ENCODE measurements around the gene DUSP23.
A peak's percentile ranks its signal among the peaks of the same experiment; 100 is the strongest.

The DUSP23 gene

GRCh38 chr1:159790237-159790917 is 9.6 kb downstream of the DUSP23 start:
- no peak overlapping the region for H2BK15ac ChIP-seq (ENCODE audit: low read depth, poor library complexity, severe bottlenecking)
- no peak overlapping the region for H2AFZ ChIP-seq (ENCODE audit: low read depth, low read length)
- 1% methylated on average over 2 of the region's 2 CpGs for WGBS

GRCh38 chr1:159791031-159791430 is 10.3 kb downstream of the DUSP23 start:
- Histone ChIP-seq H2AFZ (ENCODE audit: low read depth, low read length) (no peak overlapping the region), H3K4ac (ENCODE audit: low read depth in 1 of 2, low read length in 2 of 2) (no peak overlapping the region), H4K8ac (ENCODE audit: low read length) (no peak overlapping the region), H3K4me3 (ENCODE audit: insufficient read depth in 1 of 2, low read depth in 1 of 2, low read length in 2 of 2) (no peak overlapping the region), H3K18ac (ENCODE audit: low read depth in 1 of 2, low read length in 2 of 2) (no peak overlapping the region), H2BK5ac (ENCODE audit: low read depth, low read length, poor library complexity, severe bottlenecking) (no peak overlapping the region), H3K23ac (ENCODE audit: low read length in 2 of 2) (no peak overlapping the region), H4K91ac (ENCODE audit: low read length) (no peak overlapping the region), H3K27ac (ENCODE audit: low read length, poor library complexity, severe bottlenecking) (no peak overlapping the region), H3K4me1 (ENCODE audit: control insufficient read depth, insufficient read depth, low read depth, low read length) (no peaks in the 10 kb centered on the region), H2BK15ac (ENCODE audit: low read depth, poor library complexity, severe bottlenecking) (no peak overlapping the region), H3K9me3 (ENCODE audit: control insufficient read depth, low read length) (no peaks in the 10 kb centered on the region), H3K79me1 (replicated peaks; ENCODE audit: low read length, poor library complexity, severe bottlenecking) (no peaks in the 10 kb centered on the region), H3K4me2 (ENCODE audit: low read length, poor library complexity, severe bottlenecking) (no peak overlapping the region), H3K27me3 (ENCODE audit: control insufficient read depth in 1 of 2, insufficient read depth in 1 of 2, low read length in 2 of 2) (peaks cover 32 to 39% of the 10 kb centered on the region in 2 experiments), H2BK12ac (ENCODE audit: low read length in 2 of 2) (no peak overlapping the region), H3K9ac (ENCODE audit: low read length) (no peak overlapping the region), H3K36me3 (ENCODE audit: control insufficient read depth in 1 of 2, insufficient read depth in 2 of 2, low read depth in 1 of 2, low read length in 2 of 2) (no peaks in the 10 kb centered on the region), H2AK5ac (ENCODE audit: low read length, severe bottlenecking) (no peak overlapping the region), H2BK120ac (ENCODE audit: low read depth, low read length) (no peak overlapping the region), H3K14ac (ENCODE audit: low read length in 2 of 2) (no peak overlapping the region)
- no peak for DNase-seq
- WGBS, result 84% methylated on average over 3 of the region's 3 CpGs

More at GRCh38 chr1:159790237-159790917, 9.6 kb downstream of the DUSP23 start:
- Histone ChIP-seq H3K4me3 (ENCODE audit: insufficient read depth in 1 of 2, low read depth in 1 of 2, low read length in 2 of 2) (no peak overlapping the region), H3K4ac (ENCODE audit: low read depth in 1 of 2, low read length in 2 of 2) (no peak overlapping the region), H3K9me3 (ENCODE audit: control insufficient read depth, low read length) (no peaks in the 10 kb centered on the region), H3K23ac (ENCODE audit: low read length in 2 of 2) (no peak overlapping the region), H3K27me3 (ENCODE audit: control insufficient read depth in 1 of 2, insufficient read depth in 1 of 2, low read length in 2 of 2) (peaks cover 27 to 32% of the 10 kb centered on the region in 2 experiments), H3K4me2 (ENCODE audit: low read length, poor library complexity, severe bottlenecking) (no peak overlapping the region), H4K8ac (ENCODE audit: low read length) (no peak overlapping the region), H2BK120ac (ENCODE audit: low read depth, low read length) (no peak overlapping the region), H4K91ac (ENCODE audit: low read length) (no peak overlapping the region), H3K14ac (ENCODE audit: low read length in 2 of 2) (no peak overlapping the region), H2AK5ac (ENCODE audit: low read length, severe bottlenecking) (no peak overlapping the region), H3K18ac (ENCODE audit: low read depth in 1 of 2, low read length in 2 of 2) (no peak overlapping the region), H2BK5ac (ENCODE audit: low read depth, low read length, poor library complexity, severe bottlenecking) (no peak overlapping the region), H3K36me3 (ENCODE audit: control insufficient read depth in 1 of 2, insufficient read depth in 2 of 2, low read depth in 1 of 2, low read length in 2 of 2) (no peaks in the 10 kb centered on the region), H3K4me1 (ENCODE audit: control insufficient read depth, insufficient read depth, low read depth, low read length) (no peaks in the 10 kb centered on the region), H3K9ac (ENCODE audit: low read length) (no peak overlapping the region), H3K79me1 (replicated peaks; ENCODE audit: low read length, poor library complexity, severe bottlenecking) (no peaks in the 10 kb centered on the region), H3K27ac (ENCODE audit: low read length, poor library complexity, severe bottlenecking) (no peak overlapping the region), H2BK12ac (ENCODE audit: low read length in 2 of 2) (no peak overlapping the region)
- peak; percentile 11 for DNase-seq

- no peak for DNase-seq
- Histone ChIP-seq H3K36me3 (ENCODE audit: control insufficient read depth in 1 of 2, insufficient read depth in 2 of 2, low read depth in 1 of 2, low read length in 2 of 2) (no peaks in the 10 kb centered on the region), H3K18ac (ENCODE audit: low read depth in 1 of 2, low read length in 2 of 2) (peak overlapping the region in 1 of 2 experiments; percentile 9), H3K4ac (ENCODE audit: low read depth in 1 of 2, low read length in 2 of 2) (no peak overlapping the region), H3K4me2 (ENCODE audit: low read length, poor library complexity, severe bottlenecking) (no peak overlapping the region), H3K27ac (ENCODE audit: low read length, poor library complexity, severe bottlenecking) (no peak overlapping the region), H3K9ac (ENCODE audit: low read length) (no peak overlapping the region), H2AFZ (ENCODE audit: low read depth, low read length) (no peak overlapping the region), H4K8ac (ENCODE audit: low read length) (no peak overlapping the region), H2BK5ac (ENCODE audit: low read depth, low read length, poor library complexity, severe bottlenecking) (no peak overlapping the region), H2BK12ac (ENCODE audit: low read length in 2 of 2) (no peak overlapping the region), H3K23ac (ENCODE audit: low read length in 2 of 2) (no peak overlapping the region), H3K27me3 (ENCODE audit: control insufficient read depth in 1 of 2, insufficient read depth in 1 of 2, low read length in 2 of 2) (peaks cover 36 to 43% of the 10 kb centered on the region in 2 experiments), H3K79me1 (replicated peaks; ENCODE audit: low read length, poor library complexity, severe bottlenecking) (no peaks in the 10 kb centered on the region), H2AK5ac (ENCODE audit: low read length, severe bottlenecking) (no peak overlapping the region), H3K9me3 (ENCODE audit: control insufficient read depth, low read length) (no peaks in the 10 kb centered on the region), H3K4me1 (ENCODE audit: control insufficient read depth, insufficient read depth, low read depth, low read length) (no peaks in the 10 kb centered on the region), H2BK15ac (ENCODE audit: low read depth, poor library complexity, severe bottlenecking) (no peak overlapping the region), H3K4me3 (ENCODE audit: insufficient read depth in 1 of 2, low read depth in 1 of 2, low read length in 2 of 2) (no peak overlapping the region), H3K14ac (ENCODE audit: low read length in 2 of 2) (no peak overlapping the region), H4K91ac (ENCODE audit: low read length) (no peak overlapping the region), H2BK120ac (ENCODE audit: low read depth, low read length) (no peak overlapping the region)
- WGBS, result 39% methylated on average over 3 of the region's 3 CpGs
Measured at GRCh38 chr1:159791461-159791860, 10.7 kb downstream of the DUSP23 start.

GRCh38 chr1:159795534-159795933 is 14.8 kb downstream of the DUSP23 start:
- H2AFZ ChIP-seq (ENCODE audit: low read depth, low read length), result no peak overlapping the region
- no peak overlapping the region for H3K23ac ChIP-seq (ENCODE audit: low read length in 2 of 2)
- H3K9ac ChIP-seq (ENCODE audit: low read length), result no peak overlapping the region
- no peaks in the 10 kb centered on the region for H3K9me3 ChIP-seq (ENCODE audit: control insufficient read depth, low read length)
- no peak overlapping the region for H2BK12ac ChIP-seq (ENCODE audit: low read length in 2 of 2)
- no peak overlapping the region for H4K91ac ChIP-seq (ENCODE audit: low read length)
- H3K27ac ChIP-seq (ENCODE audit: low read length, poor library complexity, severe bottlenecking), result no peak overlapping the region
- H3K4ac ChIP-seq (ENCODE audit: low read depth in 1 of 2, low read length in 2 of 2), result no peak overlapping the region
- H3K4me3 ChIP-seq (ENCODE audit: insufficient read depth in 1 of 2, low read depth in 1 of 2, low read length in 2 of 2), result no peak overlapping the region
- H4K8ac ChIP-seq (ENCODE audit: low read length), result no peak overlapping the region
- peaks cover 4% of the 10 kb centered on the region for H3K4me1 ChIP-seq (ENCODE audit: control insufficient read depth, insufficient read depth, low read depth, low read length)
- H3K79me1 ChIP-seq (replicated peaks; ENCODE audit: low read length, poor library complexity, severe bottlenecking), result no peaks in the 10 kb centered on the region
- DNase-seq, result no peak
- WGBS, result 59% methylated on average over 5 of the region's 5 CpGs
- no peak overlapping the region for H2BK120ac ChIP-seq (ENCODE audit: low read depth, low read length)
- no peak overlapping the region for H2BK5ac ChIP-seq (ENCODE audit: low read depth, low read length, poor library complexity, severe bottlenecking)
- H3K36me3 ChIP-seq (ENCODE audit: control insufficient read depth in 1 of 2, insufficient read depth in 2 of 2, low read depth in 1 of 2, low read length in 2 of 2), result no peaks in the 10 kb centered on the region
- H3K4me2 ChIP-seq (ENCODE audit: low read length, poor library complexity, severe bottlenecking), result no peak overlapping the region
- peaks cover 41 to 53% of the 10 kb centered on the region in 2 experiments for H3K27me3 ChIP-seq (ENCODE audit: control insufficient read depth in 1 of 2, insufficient read depth in 1 of 2, low read length in 2 of 2)
- no peak overlapping the region for H3K14ac ChIP-seq (ENCODE audit: low read length in 2 of 2)
- no peak overlapping the region for H2BK15ac ChIP-seq (ENCODE audit: low read depth, poor library complexity, severe bottlenecking)
- no peak overlapping the region for H2AK5ac ChIP-seq (ENCODE audit: low read length, severe bottlenecking)
- H3K18ac ChIP-seq (ENCODE audit: low read depth in 1 of 2, low read length in 2 of 2), result no peak overlapping the region

Data from mesenchymal stem cell (in vitro differentiated cells and primary cell).